Body of pancreas (tissue), 4 donors: Measurements from ENCODE around the gene SPATS2L. TPM values are rescaled to one million over a fixed set of nuclear protein-coding genes. Genes with fewer than 3 reads are reported as not detected.
A peak's percentile ranks its signal among the peaks of the same experiment; 100 is the strongest.

Source experiments
- ATAC-seq: fragments of 150-250 bp; one replicate; pipeline ENCODE4 v1.9.1; 2016
- DNase-seq, 4 donors: peaks; one replicate each; pipeline ENCODE4 v3.0.0-alpha.2; 2019
- H3K27ac ChIP-seq, 4 donors: fragments of 200-600 bp; sonication (generic); 1 replicate in 3 of 4; 2 replicates in 1 of 4; pipeline versions ENCODE4 v1.5.1 to v1.6.1; 2016 to 2019; ENCODE audit warnings: mild to moderate bottlenecking in 1 of 4, mixed read lengths in 1 of 4, moderate library complexity in 1 of 4
- H3K27me3 ChIP-seq, 2 donors: fragments of 200-600 bp; sonication (generic); one replicate each; pipeline ENCODE4 v1.6.0; 2016; ENCODE audit warnings: mild to moderate bottlenecking in 1 of 2
- H3K36me3 ChIP-seq, 2 donors: fragments of 200-600 bp; sonication (generic); replicated peaks in 1 of 2; 2 replicates each; pipeline ENCODE4 v1.5.1; 2016; ENCODE audit warnings: low read depth in 2 of 2; ENCODE audit not compliant: insufficient read depth in 1 of 2
- H3K4me1 ChIP-seq: fragments of 200-600 bp; sonication (generic); one replicate; pipeline ENCODE4 v1.6.0; 2016
- H3K4me3 ChIP-seq, 2 donors: fragments of 200-600 bp; sonication (generic); 1 replicate in 1 of 2; 2 replicates in 1 of 2; pipeline ENCODE4 v1.5.1; 2016 to 2019
- H3K9me3 ChIP-seq, 3 donors: fragments of 200-600 bp; sonication (generic); 1 replicate in 2 of 3; 2 replicates in 1 of 3; pipeline ENCODE4 v1.5.1; 2016
- CTCF ChIP-seq, 7 experiments: fragments of 450-650 bp in 4 of 7; fragments of 200-600 bp in 3 of 7; sonication (generic) in 3 of 7; IDR thresholded peaks; one replicate each; pipeline ENCODE4 v1.5.1; 2016 to 2019; ENCODE audit warnings: antibody characterized with exemption in 7 of 7
- POLR2A ChIP-seq, 3 donors: fragments of 450-650 bp; IDR thresholded peaks; one replicate each; pipeline ENCODE4 v1.6.1; 2016; ENCODE audit warnings: antibody characterized with exemption in 3 of 3, mild to moderate bottlenecking in 2 of 3
- WGBS, 2 donors: methylation state at CpG; one replicate each; pipeline ENCODE4 v1.1.5; 2017; 5-methylcytosine and 5-hydroxymethylcytosine counted together
- intact Hi-C: fragments of 100-400 bp; cut with DNase I; formaldehyde crosslinking; loops from one replicate; pipeline ENCODE4 v1.15.1; 2023
- total RNA-seq, 2 donors: library from RNA; depleted of rRNA; stranded (reverse); fragments of >200 nt; gene quantifications; one replicate each; pipeline ENCODE4 v1.1.0, GENCODE V29; 2016

The SPATS2L gene
- total RNA-seq, 2 donors from 2014 or later: 39.2 to 49.8 TPM

GRCh38 chr2:200411831-200412230 lies 105.3 kb downstream of the SPATS2L start:
- Histone ChIP-seq H3K27me3 (no peaks in the 10 kb centered on the region), H3K36me3 (no peaks in the 10 kb centered on the region), H3K27ac (peak overlapping the region in 1 of 4 donors; percentile 14), H3K9me3 (no peaks in the 10 kb centered on the region), H3K4me1 (peaks cover 14% of the 10 kb centered on the region), H3K4me3 (no peak overlapping the region)
- intact Hi-C loops: no loop called here
- peak; percentile 9 for ATAC-seq
- TF ChIP-seq CTCF (IDR thresholded peaks at IDR 0.05) (no peak), POLR2A (IDR thresholded peaks at IDR 0.05) (no peak)
- no peak for DNase-seq

GRCh38 chr2:200414367-200414766 lies 107.9 kb downstream of the SPATS2L start:
- no peak for TF ChIP-seq POLR2A (IDR thresholded peaks at IDR 0.05)
- no peak for TF ChIP-seq CTCF (IDR thresholded peaks at IDR 0.05)
- DNase-seq (no peak), ATAC-seq (no peak)
- no peaks in the 10 kb centered on the region for H3K27me3 ChIP-seq
- no peaks in the 10 kb centered on the region for H3K36me3 ChIP-seq
- no peak overlapping the region for H3K27ac ChIP-seq
- no peaks in the 10 kb centered on the region for H3K9me3 ChIP-seq
- 90% methylated on average over 5 of the region's 5 CpGs for WGBS, 2 donors
- peaks cover 9% of the 10 kb centered on the region for H3K4me1 ChIP-seq
- no peak overlapping the region for H3K4me3 ChIP-seq
- intact Hi-C loops: no loop called here

- intact Hi-C loops: no loop called here
- no peak for TF ChIP-seq CTCF (IDR thresholded peaks at IDR 0.05)
- TF ChIP-seq POLR2A (IDR thresholded peaks at IDR 0.05): no peak
Observed at GRCh38 chr2:200415455-200415854, 109.0 kb downstream of the SPATS2L start.

GRCh38 chr2:200416878-200417277 lies 110.4 kb downstream of the SPATS2L start:
- Histone ChIP-seq H3K4me1 (peaks cover under 1% of the 10 kb centered on the region), H3K36me3 (peaks cover 0 to 11% of the 10 kb centered on the region in 2 donors), H3K4me3 (no peak overlapping the region), H3K27ac (no peak overlapping the region), H3K27me3 (no peaks in the 10 kb centered on the region), H3K9me3 (no peaks in the 10 kb centered on the region)
- no peak for TF ChIP-seq CTCF (IDR thresholded peaks at IDR 0.05)
- DNase-seq (no peak), ATAC-seq (no peak)
- 83 to 87% methylated on average over 8 of the region's 8 CpGs for WGBS, 2 donors
- intact Hi-C loops: no loop called here

More at GRCh38 chr2:200415455-200415854, 109.0 kb downstream of the SPATS2L start:
- Histone ChIP-seq H3K9me3 (no peaks in the 10 kb centered on the region), H3K27ac (no peak overlapping the region), H3K27me3 (no peaks in the 10 kb centered on the region), H3K4me3 (no peak overlapping the region), H3K36me3 (peaks cover 0 to 7% of the 10 kb centered on the region in 2 donors), H3K4me1 (peaks cover 9% of the 10 kb centered on the region)
- no peak for DNase-seq
- no peak for ATAC-seq
- WGBS, 2 donors: 95 to 98% methylated on average over 2 of the region's 2 CpGs

- TF ChIP-seq POLR2A (IDR thresholded peaks at IDR 0.05) (no peak), CTCF (IDR thresholded peaks at IDR 0.05) (no peak)
- peaks cover 0 to 11% of the 10 kb centered on the region in 2 donors for H3K36me3 ChIP-seq
- intact Hi-C loops: no loop called here
- H3K4me3 ChIP-seq: no peak overlapping the region
- no peak for DNase-seq
- ATAC-seq: no peak
- H3K27ac ChIP-seq: no peak overlapping the region
- H3K4me1 ChIP-seq: no peaks in the 10 kb centered on the region
- no peaks in the 10 kb centered on the region for H3K9me3 ChIP-seq
- H3K27me3 ChIP-seq: no peaks in the 10 kb centered on the region
Observed at GRCh38 chr2:200417366-200417765, 110.9 kb downstream of the SPATS2L start.
